ENCODE results near the gene PLB1.

DNA sequence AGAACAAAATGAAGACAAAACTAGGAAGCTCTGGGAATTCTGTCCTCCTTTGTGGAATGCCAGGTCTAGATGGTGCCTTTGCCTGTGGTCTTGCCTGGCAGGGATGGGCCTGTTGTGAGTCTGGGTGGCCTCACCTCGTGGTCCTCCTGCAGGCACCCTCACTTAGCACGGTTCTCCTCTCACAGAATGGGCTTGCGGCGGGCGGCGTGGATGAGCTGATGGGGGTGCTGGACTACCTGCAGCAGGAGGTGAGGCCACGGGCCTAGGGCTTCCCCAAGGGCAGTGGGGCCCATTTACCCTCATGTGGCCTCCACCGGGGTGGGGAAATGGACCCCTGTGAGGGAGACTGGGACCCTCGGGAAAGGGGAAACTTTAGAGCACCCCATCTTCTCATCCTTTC lies 42.3 kb downstream of the PLB1 start:
- TF ChIP-seq EZH2 (IDR thresholded peaks at IDR 0.05; ENCODE audit: insufficient read depth, poor library complexity, severe bottlenecking) (no peak), EZH2phosphoT487 (IDR thresholded peaks at IDR 0.05; ENCODE audit: insufficient read depth, low read depth) (no peak)
